K562 (cell line): ENCODE measurements around the gene AMH. TPM values are rescaled to one million over a fixed set of nuclear protein-coding genes. Genes with fewer than 3 reads are reported as not detected.

Experiments used
- CCNT2 ChIP-seq: IDR thresholded peaks from 2 replicates; pipeline ENCODE4 v1.6.1; 2011; ENCODE audit warnings: borderline replicate concordance, low read depth, mild to moderate bottlenecking, moderate library complexity, mixed read lengths, low read length; ENCODE audit not compliant: insufficient read length; ENCODE audit errors: extremely low read depth
- HOXB6 ChIP-seq: fragments of 250-450 bp; sonication (Bioruptor Pico); IDR thresholded peaks from 2 replicates; pipeline ENCODE4 v1.5.1; 2022; ENCODE audit warnings: mild to moderate bottlenecking, borderline replicate concordance
- KDM2B ChIP-seq: fragments of 250-450 bp; sonication (Bioruptor Pico); IDR thresholded peaks from 2 replicates; pipeline ENCODE4 v1.8.0; 2021; ENCODE audit warnings: mild to moderate bottlenecking, moderate library complexity
- MAZ ChIP-seq, 2 experiments: fragments of 450-650 bp in 1 of 2; sonication (generic) in 1 of 2; formaldehyde crosslinking; IDR thresholded peaks in 1 of 2; conservative IDR thresholded peaks in 1 of 2; 2 replicates each; pipeline versions ENCODE4 v1.4.0 to v1.5.0; 2020; ENCODE audit warnings: mild to moderate bottlenecking in 1 of 2, missing genetic modification reagents in 1 of 2
- POLR3A ChIP-seq: IDR thresholded peaks from 2 replicates; pipeline ENCODE4 v1.6.1; 2011; ENCODE audit warnings: borderline replicate concordance, mild to moderate bottlenecking, moderate library complexity; ENCODE audit not compliant: insufficient read length, insufficient read depth; ENCODE audit errors: extremely low read depth
- RHOXF2B ChIP-seq: fragments of 250-450 bp; sonication (Bioruptor Pico); conservative IDR thresholded peaks from 2 replicates; pipeline ENCODE4 v1.5.1; 2021
- SRSF9 ChIP-seq: fragments of 200-400 bp; formaldehyde crosslinking; IDR thresholded peaks from 2 replicates; pipeline ENCODE4 v1.6.1; 2017; ENCODE audit warnings: low read depth, low read length, borderline replicate concordance
- ZKSCAN8 ChIP-seq: fragments of 200-800 bp; sonication (Bioruptor generic); IDR thresholded peaks from 2 replicates; pipeline ENCODE4 v1.6.1; 2016; ENCODE audit warnings: missing genetic modification characterization, missing compliant biosample characterization
- ZNF551 ChIP-seq: fragments of 250-450 bp; sonication (Bioruptor Pico); IDR thresholded peaks from 2 replicates; pipeline ENCODE4 v1.5.0; 2021; ENCODE audit warnings: mild to moderate bottlenecking, moderate library complexity
- polyA plus RNA-seq, 8 experiments: library from polyadenylated mRNA; depleted of rRNA in 4 of 8; stranded (reverse) in 5 of 8; unstranded in 3 of 8; fragments of >200 nt; fragmentation: Nextera tagmentation in 2 of 8; fragmentation: Illumina TruSeq in 1 of 8; extraction: Ambion mirVana in 2 of 8; extraction: Trizol in 1 of 8; gene quantifications; 2 replicates each; pipeline versions ENCODE4 v1.2.1 to v1.2.3, GENCODE V29; 2011 to 2014; ENCODE audit warnings: inconsistent platforms in 1 of 8, missing spikeins in 1 of 8
- total RNA-seq, 7 experiments: library from RNA; depleted of rRNA in 6 of 7; stranded (reverse); fragments of >200 nt in 6 of 7; fragmentation: Illumina TruSeq in 2 of 7; extraction: Trizol in 2 of 7; gene quantifications; 2 replicates each; pipeline versions ENCODE4 v1.2.1 to v1.2.3, GENCODE V29; 2011 to 2021; ENCODE audit warnings: low replicate concordance in 1 of 7
- TF ChIP-seq, protein P1 (sequence below): fragments of 250-450 bp; sonication (Bioruptor Pico); IDR thresholded peaks from 2 replicates; pipeline ENCODE4 v1.5.0; 2022; ENCODE audit warnings: mild to moderate bottlenecking
- TF ChIP-seq, protein P2 (sequence below): sonication (generic); formaldehyde crosslinking; IDR thresholded peaks from 2 replicates; pipeline ENCODE4 v1.8.0; 2022; ENCODE audit warnings: missing genetic modification reagents, mild to moderate bottlenecking, moderate library complexity, borderline replicate concordance
- TF ChIP-seq, protein P3 (sequence below): sonication (generic); formaldehyde crosslinking; IDR thresholded peaks from 2 replicates; pipeline ENCODE4 v1.8.1; 2023; ENCODE audit warnings: mild to moderate bottlenecking, missing genetic modification reagents
- TF ChIP-seq, protein P4 (sequence below): fragments of 250-450 bp; sonication (Bioruptor Pico); IDR thresholded peaks from 2 replicates; pipeline ENCODE4 v1.9.0; 2021; ENCODE audit warnings: mild to moderate bottlenecking

The AMH gene
- total and polyA plus RNA-seq, 9 of the 15 experiments (the other 6 are each of a cell fraction or from before 2014, with no cell fraction given) = 0.29 to 27.4 (median 2.6) TPM; not detected in 2

DNA sequence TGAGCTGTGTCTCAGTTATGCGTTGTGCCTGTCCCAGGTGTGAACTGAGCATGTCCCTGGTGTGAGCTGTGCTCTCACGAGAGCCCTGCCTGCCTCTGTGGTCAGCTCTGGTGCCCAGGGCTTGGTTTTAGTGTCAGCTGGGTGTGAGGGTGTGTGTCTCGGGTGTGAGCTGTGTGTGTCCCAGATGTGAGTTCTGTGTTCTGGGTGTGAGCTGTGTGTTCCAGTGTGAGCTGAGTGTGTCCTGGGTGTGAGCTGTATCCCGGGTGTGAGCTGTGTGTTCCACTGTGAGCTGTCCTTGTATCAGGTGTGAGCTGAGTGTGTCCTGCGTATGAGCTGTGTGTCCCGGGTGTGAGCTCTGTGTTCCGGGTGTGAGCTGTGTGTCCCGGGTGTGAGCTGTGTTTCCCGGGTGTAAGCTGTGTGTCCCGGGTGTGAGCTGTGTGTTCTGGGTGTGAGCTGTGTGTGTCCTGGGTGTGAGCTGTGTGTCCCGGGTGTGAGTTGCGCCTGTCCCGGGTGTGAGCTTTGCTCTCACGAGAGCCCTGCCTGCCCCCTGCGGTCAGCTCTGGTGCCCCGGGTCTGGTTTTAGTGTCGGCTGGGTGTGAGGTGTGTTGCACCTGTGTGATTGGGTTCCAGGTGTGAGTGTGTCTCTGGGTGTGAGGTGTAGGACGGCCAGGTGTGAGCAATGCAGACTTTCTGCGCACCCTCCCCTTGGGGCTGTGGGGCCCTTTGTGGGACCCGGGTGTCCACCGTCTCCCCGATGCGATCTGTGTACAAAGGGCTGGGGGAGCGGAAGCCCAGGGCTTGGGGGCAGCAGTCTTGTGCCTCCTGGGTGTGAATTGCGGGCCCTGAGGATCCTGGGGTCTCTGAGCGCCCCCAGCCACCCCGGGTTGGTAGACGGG, 39.9 kb downstream of the AMH start (continued):
- no peak for TF ChIP-seq ZNF551 (CRISPR knock-in tag)
- TF ChIP-seq, protein P1, sequence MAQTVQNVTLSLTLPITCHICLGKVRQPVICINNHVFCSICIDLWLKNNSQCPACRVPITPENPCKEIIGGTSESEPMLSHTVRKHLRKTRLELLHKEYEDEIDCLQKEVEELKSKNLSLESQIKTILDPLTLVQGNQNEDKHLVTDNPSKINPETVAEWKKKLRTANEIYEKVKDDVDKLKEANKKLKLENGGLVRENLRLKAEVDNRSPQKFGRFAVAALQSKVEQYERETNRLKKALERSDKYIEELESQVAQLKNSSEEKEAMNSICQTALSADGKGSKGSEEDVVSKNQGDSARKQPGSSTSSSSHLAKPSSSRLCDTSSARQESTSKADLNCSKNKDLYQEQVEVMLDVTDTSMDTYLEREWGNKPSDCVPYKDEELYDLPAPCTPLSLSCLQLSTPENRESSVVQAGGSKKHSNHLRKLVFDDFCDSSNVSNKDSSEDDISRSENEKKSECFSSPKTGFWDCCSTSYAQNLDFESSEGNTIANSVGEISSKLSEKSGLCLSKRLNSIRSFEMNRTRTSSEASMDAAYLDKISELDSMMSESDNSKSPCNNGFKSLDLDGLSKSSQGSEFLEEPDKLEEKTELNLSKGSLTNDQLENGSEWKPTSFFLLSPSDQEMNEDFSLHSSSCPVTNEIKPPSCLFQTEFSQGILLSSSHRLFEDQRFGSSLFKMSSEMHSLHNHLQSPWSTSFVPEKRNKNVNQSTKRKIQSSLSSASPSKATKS (CRISPR knock-in tag) = no peak
- no peak for TF ChIP-seq RHOXF2B (CRISPR knock-in tag)
- TF ChIP-seq MAZ (CRISPR knock-in tag; conservative IDR thresholded peaks at IDR 0.05 in 1 of 2, IDR thresholded peaks at IDR 0.05 in 1 of 2) = 0 out of 4 replicates have a peak, but pooled peaks of 1 of the 2 experiments have one; percentile 6
- TF ChIP-seq POLR3A = no peak
- TF ChIP-seq ZKSCAN8 (CRISPR knock-in tag) = no peak
- no peak for TF ChIP-seq HOXB6 (CRISPR knock-in tag)
- TF ChIP-seq, protein P2, sequence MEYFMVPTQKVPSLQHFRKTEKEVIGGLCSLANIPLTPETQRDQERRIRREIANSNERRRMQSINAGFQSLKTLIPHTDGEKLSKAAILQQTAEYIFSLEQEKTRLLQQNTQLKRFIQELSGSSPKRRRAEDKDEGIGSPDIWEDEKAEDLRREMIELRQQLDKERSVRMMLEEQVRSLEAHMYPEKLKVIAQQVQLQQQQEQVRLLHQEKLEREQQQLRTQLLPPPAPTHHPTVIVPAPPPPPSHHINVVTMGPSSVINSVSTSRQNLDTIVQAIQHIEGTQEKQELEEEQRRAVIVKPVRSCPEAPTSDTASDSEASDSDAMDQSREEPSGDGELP = 0 out of 2 replicates have a peak, but pooled peaks have one; percentile 27
- TF ChIP-seq KDM2B = no peak
- TF ChIP-seq, protein P3, sequence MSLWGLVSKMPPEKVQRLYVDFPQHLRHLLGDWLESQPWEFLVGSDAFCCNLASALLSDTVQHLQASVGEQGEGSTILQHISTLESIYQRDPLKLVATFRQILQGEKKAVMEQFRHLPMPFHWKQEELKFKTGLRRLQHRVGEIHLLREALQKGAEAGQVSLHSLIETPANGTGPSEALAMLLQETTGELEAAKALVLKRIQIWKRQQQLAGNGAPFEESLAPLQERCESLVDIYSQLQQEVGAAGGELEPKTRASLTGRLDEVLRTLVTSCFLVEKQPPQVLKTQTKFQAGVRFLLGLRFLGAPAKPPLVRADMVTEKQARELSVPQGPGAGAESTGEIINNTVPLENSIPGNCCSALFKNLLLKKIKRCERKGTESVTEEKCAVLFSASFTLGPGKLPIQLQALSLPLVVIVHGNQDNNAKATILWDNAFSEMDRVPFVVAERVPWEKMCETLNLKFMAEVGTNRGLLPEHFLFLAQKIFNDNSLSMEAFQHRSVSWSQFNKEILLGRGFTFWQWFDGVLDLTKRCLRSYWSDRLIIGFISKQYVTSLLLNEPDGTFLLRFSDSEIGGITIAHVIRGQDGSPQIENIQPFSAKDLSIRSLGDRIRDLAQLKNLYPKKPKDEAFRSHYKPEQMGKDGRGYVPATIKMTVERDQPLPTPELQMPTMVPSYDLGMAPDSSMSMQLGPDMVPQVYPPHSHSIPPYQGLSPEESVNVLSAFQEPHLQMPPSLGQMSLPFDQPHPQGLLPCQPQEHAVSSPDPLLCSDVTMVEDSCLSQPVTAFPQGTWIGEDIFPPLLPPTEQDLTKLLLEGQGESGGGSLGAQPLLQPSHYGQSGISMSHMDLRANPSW = no peak
- no peak for TF ChIP-seq SRSF9
- no peak for TF ChIP-seq CCNT2
- TF ChIP-seq, protein P4, sequence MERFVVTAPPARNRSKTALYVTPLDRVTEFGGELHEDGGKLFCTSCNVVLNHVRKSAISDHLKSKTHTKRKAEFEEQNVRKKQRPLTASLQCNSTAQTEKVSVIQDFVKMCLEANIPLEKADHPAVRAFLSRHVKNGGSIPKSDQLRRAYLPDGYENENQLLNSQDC = no peak
